ENCODE measurements around the gene PAQR8.

GRCh38 chr6:52384145-52384766, 22.3 kb downstream of the PAQR8 start:
- TF ChIP-seq CTCF (IDR thresholded peaks at IDR 0.05; ENCODE audit: insufficient read depth, low read depth, low read length) (no peak), EZH2 (IDR thresholded peaks at IDR 0.05; ENCODE audit: insufficient read depth, low read length) (no peak)
